ENCODE results near the gene MGLL.
A peak's percentile ranks its signal among the peaks of the same experiment; 100 is the strongest.

MGLL gene

DNA sequence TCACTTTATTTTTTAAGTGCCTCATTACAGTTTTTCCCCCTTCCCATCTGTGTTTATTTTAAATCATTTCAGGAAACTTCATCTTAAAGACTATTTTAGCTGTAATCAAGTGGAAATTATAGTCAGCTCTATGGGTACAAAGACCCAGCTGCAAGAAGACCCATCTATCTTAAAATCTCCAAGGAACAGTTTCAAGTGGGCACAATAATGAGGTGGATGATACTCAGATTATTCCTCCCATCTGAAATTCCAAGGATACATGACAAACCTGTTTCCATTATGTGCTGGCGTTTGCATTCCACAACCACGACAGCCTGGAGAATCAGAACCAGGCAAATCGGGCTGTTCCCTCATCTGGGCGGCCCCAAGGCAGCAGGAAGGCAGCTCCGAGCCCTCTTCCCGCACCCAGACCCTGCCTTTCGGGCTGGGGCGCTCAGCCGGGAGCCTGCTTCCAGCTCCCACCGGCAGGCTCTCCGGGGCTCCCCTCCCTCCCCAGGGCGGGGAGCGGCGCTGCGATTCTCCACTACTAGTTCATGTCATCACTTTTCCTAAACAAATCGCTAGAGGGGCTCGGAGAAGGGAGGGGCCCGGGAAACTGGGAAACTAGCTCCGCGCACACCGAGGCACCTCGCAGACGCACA, at the start of gene MGLL:
MGLL (minus strand) TSS at position 475 of the 641 bp plus-strand sequence; CDS start at position 278, 197 bp downstream.
- DNase-seq, result peak in 1 of 2 experiments; percentile 20

- DNase-seq, result no peak
These were observed 47.8 kb upstream of the MGLL start for GRCh38 chr3:127870156-127870555.

DNA sequence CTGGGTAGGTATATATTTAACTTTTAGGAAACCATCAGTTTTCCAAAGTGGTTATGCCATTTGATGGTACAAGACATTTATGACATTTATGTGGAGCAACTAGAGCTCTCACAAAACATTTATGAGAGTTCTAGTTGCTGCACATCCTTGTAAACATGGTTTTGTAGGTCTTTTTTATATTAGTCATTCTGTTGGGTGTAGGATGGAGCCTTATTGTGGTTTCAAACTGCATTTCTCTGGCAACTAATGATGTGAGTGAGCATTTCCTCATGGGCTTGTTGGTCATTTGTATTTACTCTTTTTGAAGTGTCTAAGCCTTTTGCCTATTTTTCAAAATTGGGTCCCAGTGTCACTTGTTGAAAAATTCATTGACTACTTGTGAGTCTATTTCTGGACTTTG, 45.7 kb upstream of the MGLL start:
- no peak for DNase-seq

GRCh38 chr3:127867412-127867811, 45.1 kb upstream of the MGLL start:
- DNase-seq, result no peak

DNA sequence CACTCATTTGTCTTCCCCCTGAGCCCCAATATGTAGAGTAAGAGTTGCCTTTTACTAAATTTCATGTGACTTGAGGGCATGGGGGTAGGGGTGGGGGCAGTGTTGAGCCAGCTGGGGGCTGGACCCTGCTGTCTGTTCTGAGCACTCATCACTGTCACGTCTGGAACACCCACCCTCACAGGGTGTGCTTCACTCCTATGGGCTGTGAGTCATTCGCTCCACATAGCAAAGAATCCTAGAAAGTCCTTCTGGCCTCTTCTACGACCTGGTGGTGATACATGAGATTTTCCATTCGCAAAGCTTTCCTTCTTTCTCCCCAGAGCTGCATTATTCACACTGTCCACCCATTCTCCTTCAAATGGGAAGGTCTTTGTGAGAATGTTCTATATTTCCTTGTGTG, 43.6 kb upstream of the MGLL start:
- DNase-seq, result no peak

DNA sequence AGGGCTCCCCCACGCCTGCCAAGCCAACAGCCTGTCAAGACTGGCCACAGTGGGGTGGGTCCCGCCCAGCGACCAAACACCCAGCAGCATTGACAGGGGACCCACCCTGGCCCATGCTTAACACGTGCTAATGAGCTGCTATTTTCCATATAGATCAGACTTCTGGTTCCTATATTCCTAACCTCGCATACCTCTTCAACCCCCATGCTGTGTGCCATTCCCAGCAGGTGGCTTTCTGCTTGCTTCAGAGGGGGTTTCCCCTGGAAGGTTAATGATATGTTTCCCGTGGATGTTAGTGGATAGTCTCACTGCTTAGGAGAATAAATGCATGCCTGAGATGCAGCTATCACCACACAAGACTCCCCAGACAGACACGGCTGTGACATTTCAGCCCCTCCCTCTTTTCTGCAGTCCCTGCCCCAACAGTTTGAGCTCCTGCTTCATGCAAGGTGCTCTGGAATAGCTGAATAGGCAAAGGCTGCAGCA, 37.9 kb upstream of the MGLL start:
- DNase-seq, result no peak

- DNase-seq, result no peak
These were observed 37.4 kb upstream of the MGLL start for GRCh38 chr3:127859730-127860129.

- no peak for DNase-seq
These were observed 36.6 kb upstream of the MGLL start for GRCh38 chr3:127858937-127859336.

DNA sequence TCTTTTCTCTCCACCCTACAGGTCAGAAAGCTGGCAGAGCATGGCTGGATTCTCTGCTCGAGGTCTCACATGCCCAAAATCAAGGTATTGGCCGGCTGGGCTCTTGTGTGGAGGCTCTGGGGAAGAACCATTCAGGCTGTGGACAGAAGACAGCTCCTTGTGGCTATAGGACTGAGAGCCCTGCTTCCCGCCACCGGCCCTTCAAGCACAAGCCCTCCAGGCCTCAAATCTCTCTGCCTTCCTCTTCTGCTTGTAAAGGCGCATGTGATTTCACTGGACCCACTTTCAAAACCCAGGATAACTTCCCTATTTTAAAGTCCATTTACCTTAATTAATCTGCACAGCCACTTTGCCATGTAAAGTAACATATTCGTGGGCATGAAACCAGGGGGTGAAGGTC, 36.2 kb upstream of the MGLL start:
- DNase-seq, result no peak

DNA sequence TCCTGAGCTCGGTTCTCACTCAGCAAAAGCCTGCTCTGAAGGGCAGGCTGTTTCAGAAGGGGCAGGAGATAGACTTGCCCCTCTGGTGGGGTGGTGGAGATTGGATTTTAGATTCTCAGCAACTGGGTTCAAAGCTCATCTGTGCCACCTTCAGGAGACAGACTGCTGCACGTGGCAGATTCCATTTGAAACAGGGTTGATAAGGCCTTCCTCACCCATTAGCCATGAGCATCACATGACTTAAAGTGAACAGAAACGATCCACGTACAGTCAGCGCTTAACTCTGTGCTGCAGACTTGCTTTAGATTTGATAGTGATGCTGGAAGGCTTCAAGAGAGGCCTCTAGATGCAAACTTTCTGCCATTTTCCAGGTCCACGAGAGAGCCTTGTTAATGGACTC, 35.0 kb upstream of the MGLL start:
- no peak for DNase-seq

DNA sequence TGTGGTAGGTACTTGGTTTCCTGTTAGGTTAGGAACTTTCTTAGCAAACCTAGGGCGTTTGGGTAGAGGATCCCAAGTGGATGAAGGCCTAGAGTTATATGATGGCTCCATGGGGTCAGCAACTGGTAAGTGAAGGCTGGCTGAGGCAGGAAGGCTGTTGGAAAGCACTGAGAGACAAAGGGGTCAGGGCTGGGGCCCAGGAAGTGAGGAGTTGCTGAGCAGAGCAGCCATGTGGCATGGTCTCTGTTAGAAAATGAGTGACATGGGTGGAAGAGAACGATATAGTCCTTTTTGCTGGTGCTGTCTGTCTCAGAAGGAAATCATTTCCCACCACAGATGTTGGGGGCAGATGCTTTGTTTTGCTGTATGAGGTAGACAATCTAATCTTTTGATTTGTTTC, 34.5 kb upstream of the MGLL start:
- no peak for DNase-seq

DNA sequence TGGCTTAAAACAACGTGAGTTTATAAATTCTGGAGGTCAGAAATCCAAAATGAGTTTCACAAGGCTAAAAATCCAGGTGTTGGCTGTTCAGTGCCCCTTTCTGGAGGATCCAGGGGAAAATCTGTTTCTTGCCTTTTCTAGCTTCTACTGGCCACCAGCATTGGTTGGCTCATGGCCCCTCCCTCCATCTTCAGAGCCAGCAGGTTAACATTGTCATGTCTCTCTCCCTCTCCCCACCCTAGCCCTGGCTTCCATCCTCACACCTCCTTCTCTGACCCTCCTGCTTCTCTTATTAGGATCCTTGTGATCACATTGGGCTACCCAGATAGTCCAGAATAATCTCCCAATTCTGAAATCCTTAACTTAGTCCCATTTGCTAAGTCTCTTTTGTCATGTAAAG, 32.9 kb upstream of the MGLL start:
- DNase-seq, result no peak

- DNase-seq, result no peak
These were observed 31.4 kb upstream of the MGLL start for GRCh38 chr3:127853681-127854080.

DNA sequence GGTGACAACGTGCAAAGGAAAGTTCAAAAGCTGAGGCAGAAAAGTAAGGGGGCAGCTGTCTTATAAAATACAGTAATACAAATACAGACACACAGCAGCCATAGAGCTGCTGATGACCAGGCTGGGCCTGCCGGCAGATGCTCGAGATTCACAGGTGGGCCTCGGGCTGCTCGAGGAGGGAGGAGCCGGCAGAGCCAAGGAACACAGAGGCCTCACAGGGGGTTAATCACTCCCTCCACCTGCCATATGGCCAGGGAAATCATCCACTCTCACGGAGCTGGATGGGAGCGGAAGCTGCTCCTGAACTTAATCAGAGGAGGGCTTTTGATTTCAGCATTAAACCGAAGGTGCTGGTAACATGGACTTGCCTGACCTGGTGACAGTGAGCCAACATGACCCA, 29.6 kb upstream of the MGLL start:
- no peak for DNase-seq

DNA sequence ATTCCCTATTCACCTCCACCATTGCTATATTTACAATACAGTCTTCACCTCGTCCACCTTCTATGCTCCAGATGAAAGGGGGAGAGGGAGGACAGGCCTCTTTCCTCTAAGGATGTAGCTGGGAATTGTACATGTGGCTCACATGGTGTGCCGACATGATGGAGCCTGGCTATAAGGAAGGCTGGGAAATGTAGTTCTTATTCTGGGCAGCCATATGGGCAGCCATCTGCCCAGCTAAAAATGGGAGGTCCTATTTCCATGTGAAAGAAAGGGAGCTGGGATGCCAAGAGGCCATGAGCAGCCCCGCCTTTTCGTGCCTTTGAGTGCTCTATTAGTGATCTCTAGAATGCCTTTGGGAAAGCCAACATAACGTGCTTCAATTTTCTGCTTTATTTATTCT, 27.1 kb upstream of the MGLL start:
- DNase-seq, result no peak

DNA sequence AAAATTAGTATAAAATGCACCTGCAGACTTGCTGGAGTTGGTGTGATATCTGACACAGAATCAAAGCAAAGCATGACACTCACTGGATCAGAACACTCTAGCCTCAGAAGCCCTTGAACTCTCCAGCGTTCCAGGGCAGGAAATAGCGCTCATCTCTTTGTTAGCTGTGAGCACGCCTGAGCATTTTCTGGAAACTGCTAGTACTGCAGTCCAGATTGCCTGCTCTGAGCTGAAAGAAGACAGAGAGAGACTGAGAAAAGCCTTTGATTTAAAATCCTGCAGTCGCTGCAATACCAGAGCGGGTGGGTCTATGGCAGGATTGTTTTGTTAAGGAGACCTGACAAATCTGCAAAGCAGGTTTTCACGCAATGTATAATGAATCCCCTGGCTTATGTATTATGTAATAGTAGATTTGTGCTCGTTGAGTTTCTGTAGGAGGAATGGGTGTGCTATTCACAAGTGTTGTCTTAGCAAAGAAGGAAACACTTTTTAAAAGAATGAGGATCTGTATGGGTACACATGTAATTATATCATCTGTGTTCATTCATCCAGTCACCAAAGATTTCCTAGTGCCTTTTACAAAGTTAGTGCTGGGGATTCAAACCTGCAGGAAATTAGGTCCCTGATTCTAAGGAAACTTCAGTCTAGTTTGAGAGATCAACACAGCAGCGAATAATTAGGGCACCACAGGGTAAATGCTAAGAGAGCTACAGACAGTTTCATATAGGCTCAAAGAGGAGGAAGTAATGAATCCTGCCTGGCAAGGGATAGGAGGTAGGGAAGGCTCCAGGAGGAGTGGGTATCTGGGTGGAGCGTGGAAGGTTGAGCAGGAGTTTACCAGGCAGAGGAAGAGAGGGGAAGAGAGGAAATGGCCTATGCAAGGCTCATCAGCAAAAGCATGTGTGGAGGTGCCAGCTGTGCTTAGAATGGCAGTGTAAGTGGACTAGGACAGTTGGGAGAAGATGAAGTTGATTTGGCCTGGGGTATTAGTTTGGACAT, 26.1 kb upstream of the MGLL start:
- DNase-seq, result no peak

- DNase-seq, result no peak
These were observed 25.0 kb upstream of the MGLL start for GRCh38 chr3:127847236-127847720.

- DNase-seq, result no peak
These were observed 24.3 kb upstream of the MGLL start for GRCh38 chr3:127846576-127846975.

DNA sequence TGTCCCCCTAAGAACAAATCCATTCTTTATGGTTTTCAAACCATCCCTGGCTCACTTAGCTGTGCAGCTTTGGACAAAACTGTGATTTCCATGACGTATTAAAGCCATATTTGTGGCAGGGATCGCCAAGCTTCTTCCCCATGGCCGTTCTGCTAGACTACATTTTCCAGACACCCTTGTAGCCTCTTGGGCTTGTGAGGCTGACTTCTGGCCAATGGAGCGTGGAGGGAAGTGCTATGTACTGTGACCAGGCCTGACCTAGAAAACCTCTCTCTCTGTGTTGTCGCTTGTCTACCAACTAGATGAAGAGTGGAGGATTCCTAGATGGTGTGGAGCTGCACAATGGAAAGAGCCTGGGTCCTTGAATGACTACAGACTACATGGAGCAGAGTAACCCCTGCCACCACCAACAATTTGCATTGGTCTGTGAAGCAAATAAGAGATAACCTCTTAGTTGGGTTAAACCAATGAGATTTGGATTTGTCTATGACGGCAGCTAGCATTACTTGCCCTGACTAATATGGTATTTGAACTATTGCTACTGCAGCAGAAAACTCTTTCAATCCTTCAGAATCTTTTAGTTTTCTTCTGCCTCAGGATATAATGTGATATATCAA, 22.1 kb upstream of the MGLL start:
- no peak for DNase-seq

- DNase-seq, result no peak
These were observed 18.4 kb upstream of the MGLL start for GRCh38 chr3:127840671-127841070.

DNA sequence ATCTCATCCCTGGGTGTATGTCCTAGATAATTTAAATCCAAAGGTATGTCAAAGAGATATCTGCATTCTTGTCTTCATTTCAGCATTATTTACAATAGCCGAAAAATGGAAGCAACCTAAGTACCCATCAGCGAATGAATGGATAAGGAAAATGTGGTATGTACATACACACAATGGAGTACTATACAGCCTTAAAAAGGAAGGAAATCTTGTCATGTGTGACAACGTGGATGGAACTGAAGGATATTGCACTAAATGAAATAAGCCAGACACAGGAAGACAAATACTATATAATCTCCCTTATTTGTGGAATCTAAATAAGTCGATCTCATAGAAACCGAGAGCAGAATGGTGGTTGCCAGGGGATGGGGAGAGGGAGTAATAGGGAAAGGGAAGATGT, 16.8 kb upstream of the MGLL start:
- no peak for DNase-seq

- DNase-seq, result no peak
These were observed 13.9 kb upstream of the MGLL start for GRCh38 chr3:127835993-127836882.
